GM19023 (cell line): ENCODE measurements around the gene TRIM14.
"Not testable (repeated sequence)": the region's sequence is repeated elsewhere in the genome, so short reads cannot be mapped to it uniquely, and the experiment has no call there.

Experiments
- ATAC-seq: cut with Tn5 transposase; IDR thresholded peaks from one replicate; pipeline ENCODE4 v1.9.1; 2021; ENCODE audit warnings: mild to moderate bottlenecking, moderate library complexity; ENCODE audit not compliant: unreplicated experiment

Gene TRIM14

DNA sequence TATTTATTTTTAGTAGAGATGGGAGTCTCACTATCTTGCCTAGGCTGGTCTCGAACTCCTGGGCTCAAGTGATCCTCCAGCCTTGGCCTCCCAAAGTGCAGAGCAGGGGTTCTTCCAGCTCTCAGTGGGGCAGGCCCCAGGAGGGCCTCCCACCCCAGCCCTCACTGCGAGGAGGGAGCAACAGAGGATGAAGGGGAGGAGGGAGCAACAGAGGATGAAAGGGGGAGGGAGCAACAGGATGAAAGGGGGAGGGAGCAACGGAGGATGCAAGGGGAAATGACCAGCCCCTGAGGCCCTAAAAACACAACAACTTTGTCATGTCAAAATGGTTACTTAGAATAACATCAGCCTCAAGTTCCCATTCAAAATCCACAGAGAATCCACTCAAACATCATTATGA, 10.0 kb downstream of the TRIM14 start:
- no peak for ATAC-seq

DNA sequence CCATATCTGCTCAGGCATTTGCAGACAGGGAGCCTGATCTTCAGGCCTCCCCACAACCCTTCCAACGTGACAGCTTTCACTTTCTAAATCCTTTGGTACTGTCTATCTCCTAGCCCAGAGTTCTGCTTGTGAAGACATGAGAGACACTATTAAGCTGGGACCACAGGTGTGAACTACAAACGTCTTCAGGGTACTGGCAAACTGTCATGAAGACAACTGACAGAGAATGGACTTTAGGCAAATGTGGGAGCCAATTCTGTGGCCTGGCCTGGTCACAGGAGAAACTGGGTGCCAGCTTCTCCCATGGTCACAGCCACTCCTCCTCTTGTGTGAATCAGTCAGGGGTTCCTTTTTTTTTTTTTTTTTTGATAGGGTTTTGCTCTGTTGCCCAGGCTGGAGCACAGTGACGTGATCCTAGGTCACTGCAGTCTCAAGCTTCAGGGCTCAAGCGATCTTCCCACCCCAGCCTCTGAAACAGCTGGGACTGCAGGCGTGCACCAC, 10.4 kb downstream of the TRIM14 start:
- peak; percentile 72 for ATAC-seq

DNA sequence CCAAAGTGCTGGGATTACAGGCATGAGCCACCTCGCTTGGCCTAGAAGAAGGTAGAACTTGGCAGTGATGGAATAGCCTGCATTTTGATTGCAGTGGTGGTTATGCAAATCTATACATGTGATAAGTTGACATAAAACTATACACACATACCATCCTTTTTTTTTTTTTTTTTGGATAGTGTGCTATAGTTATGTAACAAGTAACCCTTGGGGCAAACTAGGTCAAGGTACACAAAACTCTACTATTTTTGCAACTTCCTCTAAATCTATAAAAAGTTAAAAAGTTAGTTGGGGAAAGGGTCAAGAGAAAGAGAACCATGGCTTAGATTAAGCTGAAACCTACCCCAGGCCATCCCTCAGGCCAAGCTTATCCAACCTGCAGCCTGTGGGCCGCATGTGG, 11.1 kb downstream of the TRIM14 start:
- peak; percentile 16 for ATAC-seq

DNA sequence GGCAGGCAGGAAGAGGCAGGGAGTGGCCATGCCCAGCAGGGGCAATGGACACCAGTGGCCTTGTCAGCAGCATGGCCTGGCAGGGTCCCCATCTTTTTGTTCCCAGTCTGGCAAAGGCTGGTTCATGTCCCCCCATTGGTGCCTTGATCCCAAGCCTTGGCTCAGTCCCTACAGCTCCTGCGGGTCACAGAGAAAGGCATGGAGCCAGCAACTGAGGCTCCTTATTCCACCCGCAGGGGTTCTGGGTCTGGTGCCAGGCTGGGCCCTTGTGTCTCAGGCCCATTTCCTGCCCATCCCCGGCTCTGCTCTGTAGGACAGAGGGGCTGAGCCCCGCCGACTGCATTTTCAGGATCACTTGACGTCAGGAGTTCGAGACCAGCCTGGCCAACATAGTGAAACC, 14.0 kb downstream of the TRIM14 start:
- ATAC-seq: no peak

DNA sequence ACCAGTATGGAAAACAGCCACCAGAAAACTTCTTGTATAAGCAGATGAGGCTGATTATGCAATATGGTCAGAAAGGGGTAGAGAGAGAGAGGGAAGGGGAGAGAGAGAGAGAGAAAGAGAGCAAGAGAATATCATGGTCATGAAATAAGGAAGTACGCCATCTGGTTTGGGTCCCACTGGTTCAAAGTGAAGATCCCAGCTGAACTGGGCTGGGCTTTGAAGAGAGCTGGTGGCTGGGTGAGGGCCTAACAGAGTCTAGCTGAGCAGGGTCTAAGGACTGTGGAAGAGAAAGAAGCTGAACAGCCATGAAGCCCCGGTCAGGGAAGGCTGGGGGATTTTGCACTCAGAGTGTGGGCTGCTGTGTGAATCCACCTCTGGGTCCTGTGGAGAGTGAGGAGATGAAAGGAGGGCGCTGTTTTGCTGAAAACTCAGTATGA, 14.6 kb downstream of the TRIM14 start:
- ATAC-seq: no peak

DNA sequence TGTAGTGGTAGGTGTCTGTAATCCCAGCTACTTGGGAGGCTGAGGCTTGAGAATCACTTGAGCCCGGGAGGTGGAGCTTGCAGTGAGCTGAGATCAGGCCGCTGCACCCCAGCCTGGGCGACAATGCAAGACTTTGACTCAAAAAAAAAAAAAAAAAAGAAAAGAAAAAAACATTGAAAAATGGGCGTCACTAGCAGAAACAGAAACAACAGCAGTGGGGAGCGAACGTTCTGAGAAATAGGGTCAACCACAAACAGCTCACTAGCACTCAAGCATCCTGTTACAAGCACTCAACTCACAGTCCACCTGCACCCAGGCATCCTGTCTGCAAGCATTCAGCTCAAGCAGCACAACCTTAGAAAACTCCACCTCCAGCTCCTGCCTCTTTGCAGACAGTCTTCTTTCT, 17.2 kb downstream of the TRIM14 start:
- ATAC-seq: peak; percentile 96

DNA sequence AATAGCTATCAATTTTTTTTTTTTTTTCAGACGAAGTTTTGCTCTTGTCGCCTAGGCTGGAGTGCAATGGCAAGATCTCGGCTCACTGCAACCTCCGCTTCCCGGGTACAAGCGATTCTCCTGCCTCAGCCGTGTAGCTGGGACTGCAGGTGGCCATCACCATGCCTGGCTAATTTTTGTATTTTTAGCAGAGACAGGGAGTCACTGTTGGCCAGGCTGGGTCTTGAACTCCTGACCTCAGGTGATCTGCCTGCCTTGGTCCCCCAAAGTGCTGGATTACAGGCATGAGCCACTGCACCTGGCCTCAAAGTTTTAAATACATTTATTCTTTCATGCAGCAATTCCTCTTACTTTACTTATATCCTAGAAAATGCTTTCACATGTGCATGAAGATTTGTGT, 17.6 kb downstream of the TRIM14 start:
- ATAC-seq: no peak

- ATAC-seq: no peak
Measured at GRCh38 chr9:98100456-98100855, 18.6 kb downstream of the TRIM14 start.

DNA sequence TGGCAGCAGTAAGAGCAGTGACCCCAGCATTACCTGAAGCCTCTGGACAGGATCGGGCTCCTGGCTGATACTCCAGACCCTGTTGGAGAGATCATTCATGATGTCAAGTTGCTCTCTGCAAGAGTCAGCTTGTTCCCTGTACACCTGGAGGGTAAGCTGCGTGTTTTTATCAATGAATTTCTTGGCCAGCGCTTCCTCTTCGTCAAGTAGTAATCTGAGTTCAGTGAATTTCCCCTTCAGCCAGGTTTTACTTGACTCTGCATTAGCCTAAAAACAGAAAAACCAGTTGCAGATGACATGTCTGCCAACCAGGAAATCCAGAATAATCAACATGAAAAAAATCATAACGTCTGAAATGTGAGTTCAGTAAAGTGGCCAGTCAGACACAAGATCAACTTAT, 19.1 kb downstream of the TRIM14 start:
- ATAC-seq: no peak

DNA sequence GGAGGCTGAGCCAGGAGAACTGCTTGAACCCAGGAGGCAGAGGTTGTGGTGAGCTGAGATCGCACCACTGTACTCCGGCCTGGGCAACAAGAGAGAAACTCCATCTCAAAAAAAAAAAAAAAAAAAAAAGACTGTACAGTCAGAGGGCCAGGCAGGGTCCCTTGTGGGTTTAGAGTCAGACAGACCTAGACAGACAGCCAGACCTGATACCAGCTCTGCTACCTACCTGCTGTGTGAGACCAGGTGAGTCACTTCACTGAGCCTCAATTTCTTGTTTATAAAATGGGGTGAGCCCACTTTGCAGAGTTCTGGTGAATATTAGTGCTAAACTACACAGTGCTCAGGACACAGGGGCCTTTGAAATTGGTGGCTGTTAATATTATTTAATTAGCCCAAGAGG, 19.7 kb downstream of the TRIM14 start:
- no peak for ATAC-seq

DNA sequence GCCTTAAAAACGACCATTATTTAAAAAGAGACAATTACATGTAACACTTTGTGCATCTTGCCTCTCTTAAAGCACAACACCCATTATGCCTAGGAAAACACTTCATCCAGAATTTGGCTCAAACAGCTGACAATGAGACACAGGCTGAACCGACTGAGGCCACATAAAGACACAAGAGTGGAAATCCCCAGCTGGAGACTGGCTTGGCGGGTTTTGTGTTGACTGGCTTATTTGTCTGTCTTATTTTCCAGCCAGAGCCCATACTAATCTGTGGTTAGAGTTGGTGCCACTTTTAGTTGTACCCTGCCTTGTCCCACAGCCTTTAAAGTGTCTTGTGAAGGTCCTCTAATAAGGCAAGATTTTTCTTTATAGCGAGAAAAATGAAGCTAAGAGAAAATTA, 21.2 kb downstream of the TRIM14 start:
- no peak for ATAC-seq

- ATAC-seq: no peak
Measured at GRCh38 chr9:98096091-98096490, 22.9 kb downstream of the TRIM14 start.

DNA sequence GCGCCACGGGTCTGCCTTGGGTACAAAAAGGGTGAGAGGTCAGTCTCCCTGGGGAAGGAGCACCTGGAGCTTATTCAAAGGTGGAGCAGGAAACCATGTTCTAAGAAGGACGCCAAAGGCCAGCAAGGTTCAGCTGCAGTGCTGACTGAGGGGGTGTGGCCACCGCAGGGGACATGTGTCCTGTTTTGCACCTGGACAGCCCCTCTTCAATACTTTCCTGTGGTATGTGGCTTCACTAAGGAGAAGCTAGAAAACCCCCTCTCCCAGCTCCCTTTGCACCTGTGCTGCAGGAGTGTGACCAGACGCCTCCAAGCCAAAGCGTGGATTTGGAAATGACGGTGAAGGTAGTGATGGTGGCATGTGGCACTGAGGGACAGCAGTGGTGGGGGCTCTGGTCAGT, 23.6 kb downstream of the TRIM14 start:
- no peak for ATAC-seq

- ATAC-seq: no peak
Measured at GRCh38 chr9:98094851-98095250, 24.2 kb downstream of the TRIM14 start.

DNA sequence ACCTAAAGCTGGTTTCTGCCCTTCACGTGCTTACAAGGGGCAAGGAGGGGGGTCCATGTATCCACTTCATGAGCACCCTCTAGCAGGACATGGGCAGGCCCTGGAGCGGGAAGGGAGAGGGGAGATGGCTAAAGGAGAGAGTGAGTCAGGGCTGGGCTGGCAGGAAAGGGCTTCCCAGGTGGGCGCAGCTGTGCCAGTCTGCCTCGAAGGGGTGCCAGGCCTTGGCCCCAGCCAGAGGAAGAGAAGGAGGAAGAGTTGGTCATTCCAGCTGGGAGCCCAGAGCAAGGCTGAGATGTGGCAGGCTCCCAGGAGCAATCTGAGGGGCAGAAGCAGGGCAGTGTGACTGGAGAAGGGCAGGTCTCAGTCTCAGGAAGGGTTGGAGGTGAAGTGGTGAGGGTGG, 24.7 kb downstream of the TRIM14 start:
- ATAC-seq: no peak

- no peak for ATAC-seq
Measured at GRCh38 chr9:98092613-98092931, 26.4 kb downstream of the TRIM14 start.

DNA sequence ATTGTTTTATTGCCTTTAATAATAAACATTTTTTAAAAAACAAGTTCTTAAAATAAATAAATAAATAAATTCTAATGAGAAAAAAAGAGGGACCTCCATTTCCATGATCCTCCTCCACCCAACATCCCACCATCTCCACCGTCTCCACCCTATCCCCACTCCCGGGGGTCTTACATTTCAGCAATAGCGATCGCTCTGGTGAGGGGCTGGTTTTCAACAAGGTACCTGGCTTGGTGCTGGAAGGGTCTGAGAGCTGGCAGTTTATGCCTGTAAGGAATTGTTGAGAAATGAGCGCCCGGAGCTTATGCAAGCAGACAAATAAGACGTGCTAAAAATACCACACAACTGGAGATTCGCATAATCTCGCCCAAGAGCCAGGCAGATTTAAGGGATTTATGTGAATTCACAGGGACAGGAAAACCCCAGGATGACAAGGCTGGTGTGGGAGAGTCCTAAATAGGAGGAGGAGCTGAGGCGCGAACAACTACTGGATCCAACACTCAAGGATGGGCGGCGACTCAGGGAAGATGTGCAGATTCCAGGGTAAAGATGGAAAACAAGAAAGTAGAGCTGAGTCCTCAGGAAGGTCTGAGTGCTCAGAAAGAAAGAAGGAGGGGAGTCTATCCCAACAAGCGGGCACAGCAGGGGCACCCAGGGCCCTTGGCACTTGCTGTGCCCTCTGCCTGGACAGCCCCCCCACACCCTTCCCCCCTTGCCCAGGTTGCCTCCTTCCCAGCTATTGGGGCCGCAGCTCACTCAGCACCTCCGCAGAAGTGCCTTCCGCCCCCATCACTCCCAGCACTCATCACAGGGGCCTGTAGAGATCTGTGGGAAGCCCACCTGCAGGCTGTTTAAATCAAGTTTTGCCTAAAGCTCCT, 27.0 kb downstream of the TRIM14 start:
- no peak for ATAC-seq

- not testable (repeated sequence) for ATAC-seq
Measured at GRCh38 chr9:98090674-98091073, 28.3 kb downstream of the TRIM14 start.

GRCh38 chr9:98087420-98088354, 31.3 kb downstream of the TRIM14 start:
- ATAC-seq: no peak

DNA sequence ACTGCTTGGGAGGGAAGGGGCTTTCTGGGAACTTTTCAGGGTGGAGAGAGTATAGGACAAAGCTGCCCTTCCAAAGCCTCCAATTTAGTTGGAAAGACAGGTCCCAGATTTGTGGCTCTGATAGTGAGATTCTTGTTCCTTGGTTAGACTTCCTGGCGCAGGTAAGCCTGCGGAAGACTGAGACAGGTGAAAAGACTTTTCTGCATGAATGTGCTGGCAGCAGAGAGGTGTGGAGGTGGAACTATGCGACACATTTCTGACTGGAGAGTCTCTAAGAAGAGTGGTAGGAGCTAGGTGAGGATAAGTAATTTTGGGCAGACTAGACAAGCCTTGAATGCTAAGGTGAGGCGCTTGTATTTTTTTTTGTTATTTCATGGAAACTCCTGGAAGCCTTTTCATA, 32.6 kb downstream of the TRIM14 start:
- ATAC-seq: no peak

GRCh38 chr9:98085944-98086343, 33.1 kb downstream of the TRIM14 start:
- no peak for ATAC-seq

DNA sequence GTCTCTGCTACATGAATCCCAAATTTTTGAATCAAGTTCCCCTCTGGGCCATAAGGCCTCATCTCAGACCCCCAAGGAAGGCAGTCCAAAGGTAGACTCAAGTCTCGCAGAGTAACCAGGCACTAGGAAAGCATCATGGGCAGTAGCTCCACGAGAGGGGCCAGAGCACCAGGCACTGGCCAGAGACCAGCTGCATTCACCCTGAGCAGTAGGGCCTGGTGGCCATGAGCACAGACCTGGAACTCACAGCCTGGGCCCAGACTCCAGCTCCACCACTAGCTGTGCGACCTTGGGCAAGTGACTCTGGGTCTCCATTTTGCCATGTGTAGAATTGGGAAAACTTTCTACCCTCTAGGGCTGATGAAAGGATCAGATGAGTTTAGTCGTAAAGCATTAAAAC, 34.0 kb downstream of the TRIM14 start:
- ATAC-seq: no peak
